ENCODE results near the gene SLC25A13. TPM values are rescaled to one million over a fixed set of nuclear protein-coding genes. Genes with fewer than 3 reads are reported as not detected.

SLC25A13 gene
- total RNA-seq, 1 experiment from 2014 or later: 77.2 TPM

- TF ChIP-seq ATF6 (CRISPR knock-in tag; IDR thresholded peaks at IDR 0.05) (no peak), IRF2 (CRISPR knock-in tag; IDR thresholded peaks at IDR 0.05; ENCODE audit: borderline replicate concordance, low read depth) (no peak), GABPB1 (CRISPR knock-in tag; IDR thresholded peaks at IDR 0.05) (peak; percentile 85), MAX (CRISPR knock-in tag; IDR thresholded peaks at IDR 0.05) (peak; percentile 97), IRF1 (CRISPR knock-in tag; IDR thresholded peaks at IDR 0.05) (peak; percentile 41; the same call in 1 of the 2 replicates), ZNF281 (CRISPR knock-in tag; IDR thresholded peaks at IDR 0.05) (peak; percentile 86), JUN (CRISPR knock-in tag; IDR thresholded peaks at IDR 0.05) (no peak; the same call in 1 of the 2 replicates), AR (CRISPR knock-in tag; IDR thresholded peaks at IDR 0.05) (no peak), NR2C2 (CRISPR knock-in tag; IDR thresholded peaks at IDR 0.05) (peak; percentile 66; the same call in 1 of the 2 replicates), ESRRA (CRISPR knock-in tag; IDR thresholded peaks at IDR 0.05; ENCODE audit: borderline replicate concordance) (0 out of 2 replicates have a peak, but pooled peaks have one; percentile 83), ATF2 (CRISPR knock-in tag; IDR thresholded peaks at IDR 0.05; ENCODE audit: borderline replicate concordance, low read depth) (no peak), ARID4B (CRISPR knock-in tag; IDR thresholded peaks at IDR 0.05; ENCODE audit: borderline replicate concordance) (peak; percentile 95; the same call in 1 of the 2 replicates), USF1 (CRISPR knock-in tag; IDR thresholded peaks at IDR 0.05) (peak; percentile 99), PRRX2 (CRISPR knock-in tag; IDR thresholded peaks at IDR 0.05) (no peak), SOX15 (CRISPR knock-in tag; IDR thresholded peaks at IDR 0.05) (no peak), TEAD4 (CRISPR knock-in tag; IDR thresholded peaks at IDR 0.05) (peak; percentile 30), ZNF671 (CRISPR knock-in tag; IDR thresholded peaks at IDR 0.05) (no peak), NR1H2 (CRISPR knock-in tag; IDR thresholded peaks at IDR 0.05) (no peak), ZBTB43 (CRISPR knock-in tag; IDR thresholded peaks at IDR 0.05) (peak; percentile 92; the same call in 1 of the 2 replicates), ETV6 (CRISPR knock-in tag; IDR thresholded peaks at IDR 0.05) (peak; percentile 97), CREB1 (CRISPR knock-in tag; IDR thresholded peaks at IDR 0.05) (peak; percentile 70), NFE2L1 (CRISPR knock-in tag; IDR thresholded peaks at IDR 0.05) (peak; percentile 71; the same call in 1 of the 2 replicates)
These were observed at the start of gene SLC25A13 (continued) for GRCh38 chr7:96321658-96322372.
